Activated CD8-positive, alpha-beta memory T cell treated with anti-CD3 and anti-CD28 coated beads for 36 hours (primary cell): ENCODE data around the gene THRB. TPM values are rescaled to one million over a fixed set of nuclear protein-coding genes. Genes with fewer than 3 reads are reported as not detected.
"Not testable (repeated sequence)": the region's sequence is repeated elsewhere in the genome, so short reads cannot be mapped to it uniquely, and the experiment has no call there.

Source experiments
- CTCF ChIA-PET: fragments of 350-600 bp; sonication (Branson Sonifier 250); formaldehyde crosslinking; loops from one replicate; lab custom pipeline; 2021; ENCODE audit warnings: antibody characterized with exemption; lab: Charles Lee
- POLR2A ChIA-PET: fragments of 350-600 bp; sonication (Branson Sonifier 250); formaldehyde crosslinking; loops from one replicate; lab custom pipeline; 2021; ENCODE audit warnings: antibody characterized with exemption; lab: Charles Lee
- total RNA-seq, 2 experiments: library from RNA; stranded (reverse); gene quantifications; one replicate each; pipeline ENCODE4 v1.2.3, GENCODE V29; 2021

The THRB gene
- total RNA-seq, 2 experiments from 2014 or later, result not detected

DNA sequence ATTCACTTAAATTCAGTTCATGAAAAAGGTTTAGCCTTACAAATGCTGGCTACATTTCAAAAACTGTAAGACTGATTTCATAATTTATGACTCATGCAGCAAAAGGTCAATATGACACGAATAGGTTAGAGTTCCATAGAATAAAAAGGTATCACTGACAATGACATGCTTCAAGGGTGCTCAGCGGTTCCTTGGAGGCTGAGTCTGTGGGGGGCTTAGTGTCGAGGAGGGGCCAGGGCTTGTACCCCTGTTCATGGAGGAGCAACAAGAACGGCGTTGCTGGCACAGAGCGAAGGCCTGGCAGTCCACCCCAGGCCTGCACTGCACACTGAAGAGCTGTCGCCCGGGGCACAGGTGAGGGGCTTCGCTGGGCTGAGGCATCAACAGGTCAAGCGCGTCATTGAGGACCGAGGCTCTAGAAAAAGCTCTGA is 375.3 kb downstream of the THRB start:
- ChIA-PET CTCF (no interaction called here), POLR2A (no interaction called here)

DNA sequence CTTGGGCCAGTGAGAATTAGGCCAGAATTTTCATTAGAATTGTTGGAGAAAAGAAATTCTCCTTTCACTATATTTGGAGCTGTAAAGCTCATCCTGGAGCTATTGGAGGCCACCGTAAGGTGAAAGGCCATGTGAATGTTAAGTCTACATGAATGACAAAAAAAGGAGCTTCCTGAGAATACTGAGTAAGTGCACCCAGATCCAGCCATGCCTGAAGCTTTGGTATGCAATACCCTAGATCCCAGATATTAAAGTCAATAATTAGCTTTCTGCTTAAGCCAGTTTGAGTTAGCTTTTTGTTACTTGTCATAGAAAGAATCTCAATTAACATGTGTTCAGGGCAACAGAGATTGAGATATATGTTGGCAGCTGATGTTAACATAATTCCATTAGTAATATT is 377.1 kb downstream of the THRB start:
- ChIA-PET CTCF (no interaction called here), POLR2A (no interaction called here)

DNA sequence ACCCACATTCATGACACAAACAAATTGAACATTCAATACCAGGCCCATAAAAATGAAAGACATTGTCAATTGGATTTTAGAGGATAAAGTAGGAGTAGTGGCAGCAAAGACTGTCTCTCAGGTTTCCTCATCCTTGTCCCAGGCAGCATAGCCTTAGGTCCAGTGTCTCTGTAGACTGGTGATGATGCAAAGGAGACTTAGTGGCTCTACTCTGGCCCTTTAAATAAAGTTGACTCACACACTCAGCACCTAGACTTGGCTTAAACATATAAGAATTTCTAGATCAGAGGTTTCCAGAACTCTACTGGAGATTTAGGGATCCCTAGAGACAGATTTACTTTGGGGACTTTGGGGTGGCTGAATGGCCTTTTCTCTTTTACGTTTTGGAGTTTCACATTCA is 382.9 kb downstream of the THRB start:
- POLR2A ChIA-PET, result no interaction called here
- CTCF ChIA-PET, result no interaction called here

DNA sequence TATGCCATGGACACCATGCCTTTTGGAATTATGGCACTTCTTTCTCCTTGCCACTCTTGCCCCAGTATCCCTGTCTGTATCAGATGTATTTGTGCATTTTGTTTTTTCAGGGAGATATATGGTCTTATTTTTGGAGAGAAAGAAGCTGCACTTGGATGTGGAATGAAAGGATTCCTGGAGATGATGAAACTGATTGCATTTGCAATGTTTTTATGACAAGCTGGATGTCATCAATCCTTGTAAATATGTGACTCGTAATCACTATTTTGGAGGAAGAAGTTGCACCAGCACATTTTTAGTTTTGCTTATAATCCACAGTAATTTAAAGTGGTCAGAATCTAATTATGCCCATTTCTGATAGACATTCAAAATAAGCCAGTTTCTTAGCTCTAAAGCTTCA is 384.6 kb downstream of the THRB start:
- POLR2A ChIA-PET, result no interaction called here
- CTCF ChIA-PET, result no interaction called here

DNA sequence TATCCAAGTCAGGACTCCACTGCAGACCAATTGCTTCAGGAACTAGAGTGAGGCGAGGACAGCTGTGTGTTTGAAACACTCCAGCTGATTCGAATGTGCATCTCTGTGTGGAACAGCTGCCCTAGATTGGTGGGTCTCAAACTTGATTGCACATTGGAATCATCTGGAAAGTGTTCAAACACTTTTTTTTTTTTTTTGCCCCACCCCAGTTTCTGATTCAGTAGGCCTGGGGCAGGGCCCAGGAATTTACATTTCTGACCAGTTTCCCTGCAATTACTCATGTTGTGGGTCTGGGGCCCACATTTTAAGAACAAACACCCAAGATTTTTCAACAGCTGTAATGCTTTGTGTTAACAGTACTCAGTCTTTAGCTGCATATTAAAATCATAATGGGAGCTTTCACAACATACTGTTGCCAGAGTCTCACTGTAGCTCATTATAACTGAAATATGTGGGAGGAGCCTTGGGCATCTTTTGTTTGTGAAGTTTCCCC is 392.9 kb downstream of the THRB start:
- CTCF ChIA-PET, result interaction anchor here (0.7 kb wide), 1 partner anchor 424 kb away, joined by 3 read pairs; no protein-coding TSS in a partner anchor
- POLR2A ChIA-PET, result no interaction called here

DNA sequence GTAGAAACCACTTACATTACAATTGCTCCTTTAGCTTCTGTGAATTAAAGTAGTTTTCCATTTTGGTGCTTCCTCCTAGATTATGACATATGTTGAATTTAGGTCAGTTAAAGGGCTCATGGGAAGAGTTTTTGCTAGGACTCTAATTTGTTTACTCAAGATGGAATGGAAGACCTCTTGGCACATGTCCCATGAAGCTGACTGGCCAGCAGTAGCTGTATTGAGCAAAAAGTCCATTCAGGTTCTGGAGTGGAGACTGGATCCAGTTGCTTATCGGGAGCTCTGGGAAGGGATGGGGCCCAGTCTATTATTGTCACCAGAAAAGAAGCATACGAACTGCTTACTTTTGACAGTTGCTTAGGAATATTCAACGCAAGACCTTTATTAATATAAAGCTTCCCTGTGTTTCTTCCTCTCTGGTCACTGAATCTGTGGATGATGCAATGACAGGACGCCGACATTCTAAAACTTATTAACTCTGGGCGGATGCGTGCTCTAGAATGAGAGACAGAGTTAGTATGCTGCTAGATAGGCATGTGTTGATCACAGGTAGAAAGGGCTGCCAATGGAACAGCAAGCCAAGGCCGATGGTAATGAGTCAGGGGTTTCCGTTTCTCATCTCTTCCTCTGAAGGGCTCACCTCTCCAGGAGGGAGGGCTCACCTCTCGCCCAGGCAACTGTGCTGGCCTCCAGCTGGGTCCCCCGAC is 393.8 kb downstream of the THRB start:
- POLR2A ChIA-PET, result no interaction called here
- CTCF ChIA-PET, result interaction anchor here (0.7 kb wide), 1 partner anchor 72 kb away, joined by 3 read pairs; no protein-coding TSS in a partner anchor

DNA sequence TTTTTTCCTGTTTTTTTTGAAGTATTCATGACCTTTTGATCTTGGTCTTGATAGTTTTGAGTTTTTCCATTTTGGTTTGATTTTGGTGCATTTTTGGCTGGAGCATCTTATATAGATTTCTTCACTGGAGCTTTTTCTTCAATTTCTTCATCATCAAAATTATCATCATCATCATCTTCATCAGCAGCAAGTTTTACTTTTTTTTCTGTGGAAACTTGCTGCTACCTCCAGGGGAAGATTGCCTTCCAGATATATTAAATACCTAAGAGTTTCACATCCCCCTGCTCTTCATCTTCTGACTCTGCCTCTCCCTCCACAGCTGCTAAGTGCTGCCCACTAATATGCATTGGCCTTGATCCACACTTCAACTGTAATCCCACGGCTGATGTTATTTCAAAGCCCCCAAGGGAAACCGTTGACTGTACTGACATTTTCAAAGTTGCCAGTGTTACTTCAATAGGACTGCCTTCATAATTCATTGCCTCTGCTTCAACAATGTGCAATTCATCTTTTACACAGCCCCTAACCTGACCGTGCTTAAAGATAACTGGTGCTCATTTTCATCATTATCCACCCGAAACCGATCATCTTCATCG is 397.9 kb downstream of the THRB start:
- ChIA-PET CTCF (no interaction called here), POLR2A (no interaction called here)

DNA sequence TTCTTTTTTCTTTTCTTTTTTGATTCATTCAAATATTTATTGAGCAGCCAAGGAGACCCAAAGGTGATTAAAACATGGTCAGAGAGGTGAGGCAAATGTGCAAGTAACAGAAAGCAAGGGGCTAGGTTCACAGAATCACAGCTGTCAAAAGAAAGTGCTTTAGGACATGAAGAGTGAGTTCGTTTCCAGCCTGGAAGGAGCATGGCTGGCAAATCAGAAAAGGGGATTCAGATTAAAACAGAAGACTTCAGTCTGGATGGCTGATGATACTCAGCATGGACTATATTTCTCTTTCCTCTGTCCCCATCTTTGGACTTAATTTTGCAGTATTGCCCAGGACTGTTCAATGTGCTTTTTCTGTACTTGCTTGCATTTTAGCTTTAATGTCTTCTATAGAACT is 398.4 kb downstream of the THRB start:
- CTCF ChIA-PET, result interaction anchor here (0.7 kb wide), 1 partner anchor 90 kb away, joined by 3 read pairs; no protein-coding TSS in a partner anchor

DNA sequence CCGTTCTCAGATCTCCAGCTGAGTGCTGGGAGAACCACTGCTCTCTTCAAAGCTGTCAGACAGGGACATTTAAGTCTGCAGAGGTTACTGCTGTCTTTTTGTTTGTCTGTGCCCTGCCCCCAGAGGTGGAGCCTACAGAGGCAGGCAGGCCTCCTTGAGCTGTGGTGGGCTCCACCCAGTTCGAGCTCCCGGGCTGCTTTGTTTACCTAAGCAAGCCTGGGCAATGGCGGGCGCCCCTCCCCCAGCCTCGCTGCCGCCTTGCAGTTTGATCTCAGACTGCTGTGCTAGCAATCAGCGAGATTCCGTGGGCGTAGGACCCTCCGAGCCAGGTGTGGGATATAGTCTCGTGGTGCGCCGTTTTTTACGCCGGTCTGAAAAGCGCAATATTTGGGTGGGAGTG is 399.8 kb downstream of the THRB start:
- POLR2A ChIA-PET, CTCF ChIA-PET: not testable (repeated sequence)

More for the DNA sequence above, 398.4 kb downstream of the THRB start:
- POLR2A ChIA-PET, result no interaction called here

DNA sequence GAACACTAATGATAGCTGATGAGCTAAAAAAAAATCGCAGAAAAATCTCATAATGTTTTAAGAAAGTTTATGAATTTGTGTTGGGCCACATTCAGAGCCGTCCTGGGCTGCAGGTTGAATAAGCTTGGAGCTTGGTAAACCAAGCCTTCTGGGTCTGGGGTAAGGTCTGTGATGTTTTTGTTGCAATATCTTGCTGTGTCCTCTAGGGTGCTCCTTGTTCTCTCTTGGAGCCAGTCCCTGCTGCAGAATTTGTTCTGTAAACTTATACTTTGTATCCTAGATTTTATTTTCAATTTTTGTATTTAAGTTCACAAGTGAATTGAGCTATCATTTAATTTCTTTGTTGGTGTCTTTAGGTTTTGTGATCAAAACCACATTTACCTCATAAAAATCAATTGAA is 405.9 kb downstream of the THRB start:
- POLR2A ChIA-PET, result no interaction called here
- CTCF ChIA-PET, result no interaction called here

DNA sequence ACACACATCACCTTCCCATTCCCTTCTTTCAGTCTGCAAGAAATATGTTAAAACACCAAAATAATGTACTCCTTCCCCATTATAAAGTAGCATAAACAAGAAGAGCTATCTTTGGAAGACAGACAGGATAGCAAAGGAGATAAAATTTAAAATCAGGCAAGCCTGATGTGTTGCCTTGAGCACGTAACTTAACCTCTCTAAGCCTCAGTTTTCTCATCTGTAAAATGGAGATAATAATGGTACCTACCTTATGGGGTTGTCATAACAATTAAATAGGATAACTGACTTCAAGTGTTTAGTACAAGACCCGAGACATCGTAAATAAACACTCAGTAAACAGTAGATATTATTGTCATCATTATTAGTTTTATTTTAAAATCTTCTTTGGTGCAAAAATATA is 407.2 kb downstream of the THRB start:
- CTCF ChIA-PET, result no interaction called here
- POLR2A ChIA-PET, result no interaction called here

DNA sequence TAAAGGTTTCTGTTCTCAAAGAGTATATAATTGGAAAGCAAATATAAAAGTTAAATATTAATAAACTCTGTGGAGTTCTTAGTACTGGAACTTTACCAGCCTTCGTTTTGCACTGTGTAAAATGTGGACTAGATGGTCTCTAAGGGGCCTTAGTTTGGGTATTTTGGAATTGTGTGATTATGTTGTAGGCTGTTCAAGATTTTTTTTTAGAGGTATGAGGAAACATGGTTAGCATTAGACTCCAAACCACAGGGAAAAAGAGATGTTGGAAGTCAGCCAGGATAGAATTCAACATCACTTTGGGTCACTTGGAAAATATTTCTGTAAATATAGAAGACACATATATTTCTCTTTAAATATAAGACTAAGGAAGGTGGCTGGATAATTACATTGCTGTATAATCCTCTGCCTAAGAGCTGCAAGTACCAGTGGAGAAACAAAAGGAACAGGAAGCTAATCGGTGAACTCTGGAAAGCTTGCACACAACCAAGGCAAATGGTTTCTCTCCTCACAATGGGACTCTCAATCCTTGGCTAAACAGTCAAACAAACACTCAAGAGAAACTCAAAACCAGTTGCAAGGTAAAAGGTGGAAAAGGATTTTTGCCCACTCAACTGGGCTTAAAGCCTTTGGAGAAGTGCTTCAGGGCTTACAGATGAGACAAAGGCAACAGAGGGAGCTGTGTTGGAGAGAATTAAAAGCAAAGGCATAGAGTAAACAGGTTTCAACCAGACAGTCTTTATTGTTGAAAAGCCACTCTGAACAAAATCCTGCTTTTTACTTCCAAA is 407.8 kb downstream of the THRB start:
- CTCF ChIA-PET, result no interaction called here
- POLR2A ChIA-PET, result no interaction called here

DNA sequence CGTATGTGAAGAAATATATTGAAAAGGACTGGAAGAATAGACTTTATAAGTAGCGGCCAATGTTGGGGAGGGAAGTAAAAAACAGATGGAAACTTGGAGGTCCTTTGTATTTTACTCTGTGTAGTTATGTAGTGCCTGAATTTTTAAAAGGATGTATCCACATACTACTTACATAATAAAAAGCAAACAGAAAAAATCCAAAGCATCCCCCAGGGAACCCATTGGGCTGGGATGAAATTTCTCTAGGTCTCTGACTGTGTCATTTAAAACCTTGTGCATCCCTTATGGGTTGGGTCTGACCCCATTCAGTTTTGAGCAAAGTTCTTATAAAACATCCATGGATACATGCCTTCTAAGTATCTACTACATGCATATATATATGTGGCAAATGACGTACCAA is 408.4 kb downstream of the THRB start:
- ChIA-PET CTCF (no interaction called here), POLR2A (no interaction called here)

DNA sequence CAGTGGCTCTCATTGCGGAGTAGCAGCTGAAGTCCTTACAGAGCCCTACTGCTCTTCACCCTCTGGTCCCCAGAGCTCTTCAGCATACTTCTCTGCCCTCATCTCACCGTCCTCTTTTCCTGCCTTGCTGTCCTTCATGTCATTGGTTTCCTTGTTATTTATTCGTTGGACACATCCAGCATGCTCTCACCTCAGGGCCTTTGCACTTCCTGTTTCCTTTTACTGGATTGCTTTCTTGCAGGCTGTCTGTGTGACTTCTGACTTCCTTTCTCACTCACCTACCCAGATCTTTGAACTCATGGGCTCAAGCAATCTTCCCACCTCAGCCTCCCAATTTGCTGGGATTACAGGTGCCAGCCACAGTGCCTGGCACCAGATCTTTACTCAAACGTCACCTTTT is 422.5 kb downstream of the THRB start:
- CTCF ChIA-PET, result no interaction called here
- POLR2A ChIA-PET, result no interaction called here

DNA sequence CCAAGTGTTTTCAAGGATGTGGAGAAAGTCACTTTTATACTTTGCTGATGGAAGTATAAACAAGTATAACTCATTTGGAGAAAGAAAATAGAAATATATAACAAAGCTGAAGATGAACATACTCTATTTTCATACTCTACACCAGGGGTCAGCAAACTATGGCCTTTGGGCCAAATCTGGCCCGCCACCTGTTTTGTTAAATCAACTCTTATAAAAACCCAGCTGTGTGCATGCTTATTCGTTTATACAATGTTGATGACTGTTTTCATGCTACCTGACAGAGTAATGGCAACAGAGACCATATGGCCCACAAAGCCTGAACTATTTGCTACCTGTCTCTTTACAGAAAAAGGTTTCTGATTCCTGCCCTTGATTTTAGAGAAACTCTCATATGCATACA is 425.6 kb downstream of the THRB start:
- ChIA-PET POLR2A (no interaction called here), CTCF (no interaction called here)

DNA sequence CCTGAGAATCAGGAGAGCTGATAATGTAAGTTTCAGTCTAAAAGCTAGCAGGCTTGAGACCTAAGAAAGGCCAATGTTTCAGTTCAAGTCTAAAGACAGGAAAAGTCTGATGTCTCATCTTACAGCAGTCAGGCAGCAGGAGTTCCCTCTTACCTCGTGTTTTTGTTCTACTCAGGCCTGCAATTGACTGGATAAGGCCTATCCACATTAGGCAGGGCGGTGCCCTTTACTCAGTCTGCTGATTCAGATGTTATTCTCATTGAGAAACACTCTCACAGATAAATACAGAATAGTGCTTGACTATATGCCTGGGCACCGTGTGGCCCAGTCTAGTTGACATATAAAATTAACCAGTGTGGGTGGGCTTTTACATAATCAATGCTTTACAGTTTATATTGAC is 427.2 kb downstream of the THRB start:
- CTCF ChIA-PET, result no interaction called here
- POLR2A ChIA-PET, result no interaction called here
